HepG2 (cell line): Measurements from ENCODE around the gene ELP1. TPM values are rescaled to one million over a fixed set of nuclear protein-coding genes. Genes with fewer than 3 reads are reported as not detected.
A peak's percentile ranks its signal among the peaks of the same experiment; 100 is the strongest.

ENCODE experiments used
- ARID2 ChIP-seq: sonication (generic); formaldehyde crosslinking; IDR thresholded peaks from 2 replicates; pipeline ENCODE4 v1.8.1; 2022; ENCODE audit warnings: mild to moderate bottlenecking, missing genetic modification reagents, borderline replicate concordance
- BATF2 ChIP-seq: sonication (generic); formaldehyde crosslinking; IDR thresholded peaks from 2 replicates; pipeline ENCODE4 v1.8.0; 2022; ENCODE audit warnings: mild to moderate bottlenecking, missing genetic modification reagents, moderate library complexity
- FOXK2 ChIP-seq: fragments of 450-650 bp; IDR thresholded peaks from 2 replicates; pipeline ENCODE4 v1.6.1; 2016
- GATAD1 ChIP-seq: IDR thresholded peaks from 2 replicates; pipeline ENCODE4 v1.6.1; 2016; ENCODE audit warnings: missing genetic modification reagents, missing compliant biosample characterization
- KDM4B ChIP-seq: sonication (generic); formaldehyde crosslinking; IDR thresholded peaks from 2 replicates; pipeline ENCODE4 v1.4.0; 2020; ENCODE audit warnings: missing genetic modification reagents
- PHF21A ChIP-seq: sonication (generic); formaldehyde crosslinking; IDR thresholded peaks from 2 replicates; pipeline ENCODE4 v1.5.0; 2020; ENCODE audit warnings: mild to moderate bottlenecking, missing genetic modification reagents
- PPARG ChIP-seq: conservative IDR thresholded peaks from 2 replicates; pipeline ENCODE4 v1.6.1; 2016; ENCODE audit warnings: missing biosample characterization, missing genetic modification reagents
- TCF7 ChIP-seq: sonication (generic); IDR thresholded peaks from 2 replicates; pipeline ENCODE4 v1.6.1; 2016; ENCODE audit warnings: antibody characterized with exemption, low read depth
- THYN1 ChIP-seq: sonication (generic); formaldehyde crosslinking; IDR thresholded peaks from 2 replicates; pipeline ENCODE4 v1.8.1; 2023; ENCODE audit warnings: low read depth, mild to moderate bottlenecking, moderate library complexity, missing genetic modification reagents, borderline replicate concordance
- ZNF337 ChIP-seq: sonication (generic); formaldehyde crosslinking; IDR thresholded peaks from 2 replicates; pipeline ENCODE4 v1.5.1; 2020; ENCODE audit warnings: missing genetic modification reagents, low read depth, mild to moderate bottlenecking, borderline replicate concordance
- polyA plus RNA-seq, 8 experiments: library from polyadenylated mRNA; depleted of rRNA in 3 of 8; stranded (reverse) in 7 of 8; unstranded in 1 of 8; fragments of >200 nt; fragmentation: Illumina TruSeq in 4 of 8; extraction: Trizol in 4 of 8; gene quantifications; 2 replicates each; pipeline versions ENCODE4 v1.2.1 to v1.2.3, GENCODE V29; 2011 to 2016; ENCODE audit warnings: low read depth in 4 of 8, missing spikeins in 1 of 8, mixed read lengths in 1 of 8; ENCODE audit not compliant: insufficient read depth in 1 of 8
- total RNA-seq, 5 experiments: library from RNA; depleted of rRNA; stranded (reverse); fragments of >200 nt; fragmentation: Illumina TruSeq; extraction: Trizol; gene quantifications; 2 replicates each; pipeline ENCODE4 v1.2.3, GENCODE V29; 2016; ENCODE audit warnings: low read depth in 1 of 5
- TF ChIP-seq, protein P1 (sequence below), 2 experiments: fragments of 450-650 bp in 1 of 2; sonication (generic) in 1 of 2; formaldehyde crosslinking in 1 of 2; IDR thresholded peaks; 2 replicates each; pipeline versions ENCODE4 v1.6.1 to v1.8.0; 2016 to 2022; ENCODE audit warnings: antibody characterized with exemption in 1 of 2, mild to moderate bottlenecking in 1 of 2, missing genetic modification reagents in 1 of 2
- TF ChIP-seq, protein P2 (sequence below): sonication (generic); formaldehyde crosslinking; conservative IDR thresholded peaks from 2 replicates; pipeline ENCODE4 v1.8.0; 2022; ENCODE audit warnings: low read depth, missing genetic modification reagents
- TF ChIP-seq, protein P3 (sequence below): sonication (generic); formaldehyde crosslinking; IDR thresholded peaks from 2 replicates; pipeline ENCODE4 v1.5.0; 2020; ENCODE audit warnings: mild to moderate bottlenecking, missing genetic modification reagents, borderline replicate concordance
- TF ChIP-seq, protein P4 (sequence below): sonication (generic); formaldehyde crosslinking; IDR thresholded peaks from 2 replicates; pipeline ENCODE4 v1.4.0; 2020; ENCODE audit warnings: low read depth, mild to moderate bottlenecking, missing genetic modification reagents

Gene ELP1
- total and polyA plus RNA-seq, 2 of the 13 experiments (the other 11 are each of a cell fraction or from before 2014, with no cell fraction given): 157 to 275 TPM

- TF ChIP-seq BATF2 (CRISPR knock-in tag) (no peak), PHF21A (CRISPR knock-in tag) (peak; percentile 79), PPARG (CRISPR knock-in tag) (no peak; the same call in none of the 2 replicates), FOXK2 (peak; percentile 52; the same call in 1 of the 2 replicates), KDM4B (no peak), ZNF337 (no peak), GATAD1 (CRISPR knock-in tag) (no peak), THYN1 (CRISPR knock-in tag) (0 out of 2 replicates have a peak, but pooled peaks have one; percentile 67), TCF7 (peak; percentile 41; the same call in 1 of the 2 replicates), ARID2 (CRISPR knock-in tag) (no peak)
- TF ChIP-seq, protein P1, sequence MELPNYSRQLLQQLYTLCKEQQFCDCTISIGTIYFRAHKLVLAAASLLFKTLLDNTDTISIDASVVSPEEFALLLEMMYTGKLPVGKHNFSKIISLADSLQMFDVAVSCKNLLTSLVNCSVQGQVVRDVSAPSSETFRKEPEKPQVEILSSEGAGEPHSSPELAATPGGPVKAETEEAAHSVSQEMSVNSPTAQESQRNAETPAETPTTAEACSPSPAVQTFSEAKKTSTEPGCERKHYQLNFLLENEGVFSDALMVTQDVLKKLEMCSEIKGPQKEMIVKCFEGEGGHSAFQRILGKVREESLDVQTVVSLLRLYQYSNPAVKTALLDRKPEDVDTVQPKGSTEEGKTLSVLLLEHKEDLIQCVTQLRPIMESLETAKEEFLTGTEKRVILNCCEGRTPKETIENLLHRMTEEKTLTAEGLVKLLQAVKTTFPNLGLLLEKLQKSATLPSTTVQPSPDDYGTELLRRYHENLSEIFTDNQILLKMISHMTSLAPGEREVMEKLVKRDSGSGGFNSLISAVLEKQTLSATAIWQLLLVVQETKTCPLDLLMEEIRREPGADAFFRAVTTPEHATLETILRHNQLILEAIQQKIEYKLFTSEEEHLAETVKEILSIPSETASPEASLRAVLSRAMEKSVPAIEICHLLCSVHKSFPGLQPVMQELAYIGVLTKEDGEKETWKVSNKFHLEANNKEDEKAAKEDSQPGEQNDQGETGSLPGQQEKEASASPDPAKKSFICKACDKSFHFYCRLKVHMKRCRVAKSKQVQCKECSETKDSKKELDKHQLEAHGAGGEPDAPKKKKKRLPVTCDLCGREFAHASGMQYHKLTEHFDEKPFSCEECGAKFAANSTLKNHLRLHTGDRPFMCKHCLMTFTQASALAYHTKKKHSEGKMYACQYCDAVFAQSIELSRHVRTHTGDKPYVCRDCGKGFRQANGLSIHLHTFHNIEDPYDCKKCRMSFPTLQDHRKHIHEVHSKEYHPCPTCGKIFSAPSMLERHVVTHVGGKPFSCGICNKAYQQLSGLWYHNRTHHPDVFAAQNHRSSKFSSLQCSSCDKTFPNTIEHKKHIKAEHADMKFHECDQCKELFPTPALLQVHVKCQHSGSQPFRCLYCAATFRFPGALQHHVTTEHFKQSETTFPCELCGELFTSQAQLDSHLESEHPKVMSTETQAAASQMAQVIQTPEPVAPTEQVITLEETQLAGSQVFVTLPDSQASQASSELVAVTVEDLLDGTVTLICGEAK (IDR thresholded peaks at IDR 0.05): peak; percentile 62
- TF ChIP-seq, protein P1 (CRISPR knock-in tag; IDR thresholded peaks at IDR 0.05): peak; percentile 88
- TF ChIP-seq, protein P2, sequence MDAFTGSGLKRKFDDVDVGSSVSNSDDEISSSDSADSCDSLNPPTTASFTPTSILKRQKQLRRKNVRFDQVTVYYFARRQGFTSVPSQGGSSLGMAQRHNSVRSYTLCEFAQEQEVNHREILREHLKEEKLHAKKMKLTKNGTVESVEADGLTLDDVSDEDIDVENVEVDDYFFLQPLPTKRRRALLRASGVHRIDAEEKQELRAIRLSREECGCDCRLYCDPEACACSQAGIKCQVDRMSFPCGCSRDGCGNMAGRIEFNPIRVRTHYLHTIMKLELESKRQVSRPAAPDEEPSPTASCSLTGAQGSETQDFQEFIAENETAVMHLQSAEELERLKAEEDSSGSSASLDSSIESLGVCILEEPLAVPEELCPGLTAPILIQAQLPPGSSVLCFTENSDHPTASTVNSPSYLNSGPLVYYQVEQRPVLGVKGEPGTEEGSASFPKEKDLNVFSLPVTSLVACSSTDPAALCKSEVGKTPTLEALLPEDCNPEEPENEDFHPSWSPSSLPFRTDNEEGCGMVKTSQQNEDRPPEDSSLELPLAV (CRISPR knock-in tag): no peak
- TF ChIP-seq, protein P3, sequence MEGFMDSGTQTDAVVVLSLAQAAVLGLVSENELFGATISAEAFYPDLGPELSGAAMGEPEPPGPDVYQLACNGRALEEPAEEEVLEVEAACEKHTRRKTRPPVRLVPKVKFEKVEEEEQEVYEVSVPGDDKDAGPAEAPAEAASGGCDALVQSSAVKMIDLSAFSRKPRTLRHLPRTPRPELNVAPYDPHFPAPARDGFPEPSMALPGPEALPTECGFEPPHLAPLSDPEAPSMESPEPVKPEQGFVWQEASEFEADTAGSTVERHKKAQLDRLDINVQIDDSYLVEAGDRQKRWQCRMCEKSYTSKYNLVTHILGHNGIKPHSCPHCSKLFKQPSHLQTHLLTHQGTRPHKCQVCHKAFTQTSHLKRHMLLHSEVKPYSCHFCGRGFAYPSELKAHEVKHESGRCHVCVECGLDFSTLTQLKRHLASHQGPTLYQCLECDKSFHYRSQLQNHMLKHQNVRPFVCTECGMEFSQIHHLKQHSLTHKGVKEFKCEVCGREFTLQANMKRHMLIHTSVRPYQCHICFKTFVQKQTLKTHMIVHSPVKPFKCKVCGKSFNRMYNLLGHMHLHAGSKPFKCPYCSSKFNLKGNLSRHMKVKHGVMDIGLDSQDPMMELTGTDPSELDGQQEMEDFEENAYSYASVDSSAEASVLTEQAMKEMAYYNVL: peak; percentile 85; the same call in 1 of the 2 replicates
- TF ChIP-seq, protein P4, sequence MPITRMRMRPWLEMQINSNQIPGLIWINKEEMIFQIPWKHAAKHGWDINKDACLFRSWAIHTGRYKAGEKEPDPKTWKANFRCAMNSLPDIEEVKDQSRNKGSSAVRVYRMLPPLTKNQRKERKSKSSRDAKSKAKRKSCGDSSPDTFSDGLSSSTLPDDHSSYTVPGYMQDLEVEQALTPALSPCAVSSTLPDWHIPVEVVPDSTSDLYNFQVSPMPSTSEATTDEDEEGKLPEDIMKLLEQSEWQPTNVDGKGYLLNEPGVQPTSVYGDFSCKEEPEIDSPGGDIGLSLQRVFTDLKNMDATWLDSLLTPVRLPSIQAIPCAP (CRISPR knock-in tag): no peak
Observed at GRCh38 chr9:108869092-108869725, 64.7 kb downstream of the ELP1 start (continued).
